ELF-1 (cell line): ENCODE results near the gene ABAT.

ENCODE experiments used
- DNase-seq: peaks from one replicate; pipeline ENCODE4 v3.0.0-alpha.2; 2016; ENCODE audit warnings: low read depth, low spot score

The ABAT gene

DNA sequence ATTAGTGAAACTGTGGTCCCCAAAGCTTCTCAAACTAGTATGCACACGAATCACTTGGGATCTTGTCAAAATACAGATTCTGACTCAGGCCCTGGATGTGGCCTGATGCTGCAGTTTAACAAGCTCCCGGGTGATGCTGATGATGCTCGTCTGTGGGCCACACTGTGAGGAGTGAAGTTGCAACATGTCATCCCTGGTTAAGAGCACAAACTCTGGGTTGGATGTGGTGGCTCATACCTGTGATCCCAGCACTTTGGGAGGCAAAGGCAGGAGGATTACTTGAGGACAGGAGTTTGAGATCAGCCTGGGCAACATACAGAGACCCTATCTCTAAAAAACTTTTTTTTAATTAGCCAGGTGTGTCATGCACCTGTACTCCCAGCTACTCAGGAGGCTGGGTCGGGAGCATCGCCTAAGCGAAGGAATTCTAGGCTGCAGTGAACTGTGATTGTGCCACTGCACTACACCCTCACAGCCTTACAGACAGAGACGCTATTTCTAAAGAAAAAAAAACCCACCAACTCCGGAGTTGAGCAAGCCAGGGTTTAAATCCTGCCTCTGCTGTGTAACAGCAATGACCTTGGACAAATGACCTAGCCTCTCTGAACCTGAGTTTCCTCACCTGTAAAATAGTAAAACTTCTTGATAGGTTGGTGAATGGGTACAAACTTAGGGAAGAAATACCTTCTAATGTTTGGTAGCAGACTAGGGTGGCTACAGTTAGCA is 24.4 kb upstream of the ABAT start:
- no peak for DNase-seq

DNA sequence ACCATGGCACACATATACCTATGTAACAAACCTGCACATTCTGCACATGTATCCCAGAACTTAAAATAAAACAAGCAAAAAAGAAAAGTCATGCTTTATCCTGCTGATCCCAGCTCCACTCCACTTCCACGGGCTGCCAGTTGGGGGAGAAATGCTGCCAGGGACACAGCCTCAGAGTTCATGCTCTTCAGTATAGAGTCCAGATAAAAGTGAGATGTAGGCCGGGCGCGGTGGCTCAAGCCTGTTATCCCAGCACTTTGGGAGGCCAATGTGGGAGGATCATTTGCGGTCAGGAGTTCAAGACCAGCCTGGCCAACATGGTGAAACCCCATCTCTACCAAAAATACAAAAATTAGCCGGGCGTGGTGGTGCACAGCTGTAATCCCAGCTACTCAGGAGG is 22.5 kb upstream of the ABAT start:
- DNase-seq: peak; percentile 27

DNA sequence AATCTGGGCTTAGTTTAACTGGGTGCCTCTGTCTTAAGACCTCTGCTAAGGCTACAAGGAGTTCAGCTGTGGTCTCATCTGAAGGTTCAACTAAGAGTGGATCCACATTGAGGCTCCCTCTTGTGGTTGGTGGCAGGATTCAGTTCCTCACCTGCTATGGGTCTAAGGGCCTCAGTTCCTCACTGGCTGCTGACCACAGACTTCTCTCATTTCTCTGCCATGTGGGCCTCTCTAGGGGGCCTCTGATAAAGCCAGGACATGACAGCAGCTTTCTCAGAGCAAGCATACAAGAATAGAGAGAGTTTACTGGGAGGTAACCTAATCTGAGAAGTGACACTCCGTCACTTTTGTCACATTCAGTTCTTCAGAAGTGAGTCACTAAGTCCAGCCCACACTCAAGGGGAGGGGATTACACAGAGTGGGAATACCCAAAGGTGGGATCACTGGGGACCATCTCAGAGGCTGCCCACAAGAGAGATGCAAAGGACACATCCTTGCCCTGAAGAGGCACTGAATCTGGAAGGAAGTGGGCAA is 19.2 kb upstream of the ABAT start:
- peak; percentile 30 for DNase-seq

GRCh38 chr16:8656376-8656775 is 18.0 kb upstream of the ABAT start:
- DNase-seq: peak; percentile 46

DNA sequence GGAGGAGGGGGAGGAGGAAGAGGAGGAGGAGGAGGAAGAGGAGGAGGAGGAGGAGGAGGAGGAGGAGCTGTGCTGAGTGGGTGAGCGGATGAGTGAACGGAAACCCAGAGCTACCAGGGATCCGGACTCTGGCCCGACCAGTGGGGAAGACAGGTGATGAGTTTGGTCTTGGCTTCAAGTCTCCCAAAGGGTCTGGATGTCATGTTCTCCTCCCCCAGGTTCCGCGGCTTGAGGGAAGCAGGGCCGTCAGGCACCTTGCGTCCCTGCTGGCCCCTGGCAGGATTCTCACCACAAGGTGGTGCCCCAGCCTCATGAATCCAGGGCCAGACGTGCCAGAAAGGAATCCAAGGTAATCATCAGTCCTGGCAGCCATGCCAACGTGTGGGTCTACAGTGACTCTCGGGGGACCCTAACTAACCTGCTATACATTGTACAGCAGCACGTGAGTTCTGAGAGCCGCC is 13.5 kb upstream of the ABAT start:
- DNase-seq: peak; percentile 88

DNA sequence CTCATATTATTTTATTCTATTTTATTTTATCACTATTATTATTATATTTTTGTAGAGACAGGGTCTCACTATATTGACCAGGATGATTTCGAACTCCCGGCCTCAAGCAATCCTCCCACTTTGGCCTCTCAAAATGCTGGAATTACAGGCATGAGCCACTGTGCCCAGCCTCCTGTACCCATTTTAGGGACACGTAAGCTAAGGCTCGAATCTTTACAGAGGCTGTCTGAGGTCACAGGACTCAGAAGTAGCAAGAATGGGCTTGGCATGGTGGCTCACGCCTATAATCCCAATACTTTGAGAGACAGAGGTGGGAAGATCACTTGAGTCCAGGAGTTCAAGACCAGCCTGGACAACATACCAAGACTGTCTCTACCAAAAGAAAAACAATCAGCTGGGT is 12.7 kb upstream of the ABAT start:
- no peak for DNase-seq

- DNase-seq: no peak
Observed at GRCh38 chr16:8663192-8664089, 11.0 kb upstream of the ABAT start.

DNA sequence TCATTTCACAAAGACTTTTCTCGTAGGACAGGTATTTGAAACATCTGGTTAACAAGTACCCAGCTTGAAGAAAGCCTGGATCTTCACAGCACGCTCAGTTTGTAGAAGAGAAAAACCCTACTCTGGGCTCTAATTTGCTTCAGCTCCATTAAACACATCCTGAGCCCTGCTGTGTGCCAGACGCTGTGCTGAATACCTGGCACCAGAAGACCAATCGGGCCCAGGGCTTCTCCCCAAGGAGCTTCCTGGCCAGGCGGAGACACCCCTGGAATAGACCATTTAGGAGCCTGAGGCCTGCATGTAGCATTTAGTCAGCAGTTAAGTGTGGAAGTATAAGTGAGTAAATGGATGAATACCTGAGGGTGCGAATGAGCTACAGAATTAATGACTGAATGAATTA is 8.9 kb upstream of the ABAT start:
- DNase-seq: no peak

- DNase-seq: no peak
Observed at GRCh38 chr16:8667492-8667891, 6.9 kb upstream of the ABAT start.

- no peak for DNase-seq
Observed at GRCh38 chr16:8668113-8668512, 6.3 kb upstream of the ABAT start.

- DNase-seq: no peak
Observed at GRCh38 chr16:8669481-8669880, 4.9 kb upstream of the ABAT start.

DNA sequence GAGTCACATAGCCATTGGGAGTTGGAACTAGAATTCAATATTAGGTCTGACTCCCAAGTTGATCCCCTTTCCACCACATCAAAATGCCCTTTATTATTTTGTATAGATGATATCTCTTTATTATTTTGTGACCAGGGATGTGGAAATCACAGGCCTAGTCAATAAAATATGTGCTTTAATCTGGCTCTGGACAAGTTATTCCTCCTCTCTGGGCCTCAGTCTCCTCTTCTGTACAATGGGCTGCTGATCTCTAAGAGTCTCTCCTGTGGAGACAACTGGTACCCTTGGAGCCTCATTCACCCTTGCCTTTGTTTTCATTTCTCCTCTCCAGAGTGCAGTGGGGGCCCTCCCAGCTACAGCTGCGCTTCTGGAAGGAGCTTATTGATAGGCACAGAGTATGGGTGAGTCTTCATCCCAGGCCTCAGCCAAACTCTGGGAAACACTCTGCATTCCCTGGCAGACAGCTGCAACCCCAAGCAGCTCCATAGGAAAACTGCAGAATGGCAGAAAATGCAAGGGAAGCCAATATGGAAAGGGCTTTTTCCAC is 4.3 kb upstream of the ABAT start:
- DNase-seq: no peak

DNA sequence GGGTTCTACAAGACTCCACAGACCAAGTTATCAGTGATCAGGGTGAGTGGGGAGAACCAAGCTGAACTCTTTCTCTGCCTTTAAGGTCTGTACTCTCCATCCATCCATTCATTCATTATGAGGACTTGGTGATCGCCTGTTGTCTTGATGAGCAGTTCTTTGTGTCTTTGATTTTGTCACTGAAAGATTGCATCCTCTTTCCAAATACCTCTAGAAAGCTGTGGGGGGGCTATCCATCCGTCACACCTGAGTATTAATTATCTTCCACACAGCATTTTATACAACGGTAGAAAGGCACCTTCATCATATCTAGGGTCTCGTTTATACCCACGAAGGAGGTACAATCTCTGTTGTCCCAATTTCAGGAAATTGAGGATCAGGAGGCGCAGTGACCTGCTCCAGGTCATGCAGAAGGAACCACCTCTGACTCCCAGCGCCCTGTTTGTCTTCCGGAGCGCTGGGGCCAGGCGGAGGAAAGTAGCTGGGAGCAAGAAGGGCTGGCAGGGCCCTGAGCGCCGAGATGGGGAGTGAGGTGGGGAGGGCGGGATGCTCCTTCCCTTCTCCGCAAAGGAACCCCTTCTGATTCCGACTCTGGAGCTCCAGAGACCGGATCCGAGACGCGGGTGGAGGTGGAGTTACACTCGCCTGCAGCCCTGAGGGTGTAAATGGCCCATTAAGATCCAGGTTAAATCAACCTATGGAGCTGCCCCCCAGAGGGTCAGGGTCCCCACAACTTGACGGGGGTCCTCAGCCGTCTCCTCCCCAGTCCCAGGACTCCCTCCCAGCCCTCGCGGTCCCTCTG is 605 bp upstream of the ABAT start:
- DNase-seq: peak; percentile 11

DNA sequence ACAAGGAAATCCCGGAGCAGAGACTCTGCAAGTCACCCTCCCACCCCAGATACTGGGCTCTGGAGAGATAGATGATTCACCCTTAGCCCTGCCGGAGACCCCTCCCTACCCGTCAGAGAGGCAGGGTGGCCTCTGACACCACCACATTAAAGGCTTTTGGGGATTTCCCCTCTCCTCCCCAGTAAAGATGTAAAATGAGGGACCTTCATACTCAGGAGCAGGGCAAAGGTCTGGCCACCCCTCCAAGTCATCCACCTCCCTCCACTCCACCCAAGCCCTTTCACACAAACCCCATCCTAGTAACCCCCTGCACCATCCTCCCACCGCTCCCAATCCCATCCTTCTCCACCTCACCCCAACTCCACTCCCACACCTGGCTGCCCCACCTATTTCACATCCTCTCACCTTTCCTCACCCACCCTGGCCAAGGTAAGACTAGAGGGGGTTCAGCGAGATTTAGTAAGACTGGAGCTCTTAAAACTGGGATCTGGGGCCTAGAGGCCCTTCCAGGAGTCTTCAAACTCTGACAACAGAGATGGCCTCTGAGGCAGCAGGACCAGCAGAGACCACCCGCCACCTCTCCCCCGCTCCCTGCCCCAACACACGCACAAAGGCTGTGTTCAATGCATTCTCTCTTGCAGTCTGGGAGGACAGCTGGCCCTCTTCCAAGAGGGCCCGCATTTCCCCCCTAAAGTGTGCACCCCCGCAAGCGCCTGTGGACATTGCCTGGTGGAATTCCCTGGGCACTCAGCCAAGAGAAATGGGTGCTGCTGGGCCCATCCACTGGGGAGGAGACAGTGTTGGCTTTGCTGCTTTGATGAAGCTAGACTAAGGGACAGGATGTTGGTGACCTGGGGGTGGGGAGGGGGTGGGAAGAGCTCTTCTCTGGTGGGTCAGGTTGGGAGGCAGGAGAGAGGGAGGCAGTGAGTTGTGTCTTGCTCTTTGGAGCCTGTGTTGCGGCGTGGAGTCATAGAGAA is 1.1 kb downstream of the ABAT start:
- DNase-seq: no peak

- no peak for DNase-seq
Observed at GRCh38 chr16:8676160-8676547, 1.7 kb downstream of the ABAT start.

GRCh38 chr16:8676737-8677375 is 2.4 kb downstream of the ABAT start:
- no peak for DNase-seq

- no peak for DNase-seq
Observed at GRCh38 chr16:8677481-8677880, 3.1 kb downstream of the ABAT start.

- DNase-seq: no peak
Observed at GRCh38 chr16:8678068-8678927, 3.9 kb downstream of the ABAT start.

DNA sequence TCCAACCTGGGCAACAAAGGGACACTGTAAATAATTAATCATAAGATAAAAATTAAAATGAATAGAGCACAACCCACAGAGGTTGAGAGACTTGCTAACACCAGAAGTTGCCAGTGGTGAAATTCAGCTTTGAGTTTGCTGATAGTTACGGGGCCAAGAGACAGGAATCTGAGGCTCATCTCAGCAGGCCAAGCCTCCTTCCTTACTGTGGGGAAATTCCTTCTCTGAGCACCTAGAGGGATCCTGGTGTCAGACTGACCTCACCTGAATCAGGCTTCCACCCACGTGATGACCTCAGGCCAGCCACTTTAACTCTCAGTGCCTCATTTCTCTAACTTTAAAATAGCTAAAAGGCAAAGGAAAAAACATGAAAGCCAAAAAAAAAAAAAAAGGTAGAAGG is 4.7 kb downstream of the ABAT start:
- DNase-seq: peak; percentile 23
